Upper lobe of right lung (tissue), 1 donor: Measurements from ENCODE around the gene COQ8A. TPM values are rescaled to one million over a fixed set of nuclear protein-coding genes. Genes with fewer than 3 reads are reported as not detected.
"Not testable (repeated sequence)": the region's sequence is repeated elsewhere in the genome, so short reads cannot be mapped to it uniquely, and the experiment has no call there.

Experiments
- ATAC-seq: fragments of 200-7000 bp; cut with Tn5 transposase; one replicate; pipeline ENCODE4 v1.9.1; 2020; ENCODE audit warnings: mild to moderate bottlenecking, moderate library complexity
- DNase-seq: peaks from one replicate; pipeline ENCODE4 v3.0.0-alpha.2; 2020
- H3K27ac ChIP-seq: fragments of 200-600 bp; one replicate; pipeline ENCODE4 v1.8.0; 2022
- H3K27me3 ChIP-seq: fragments of 200-600 bp; one replicate; pipeline ENCODE4 v1.8.0; 2022; ENCODE audit warnings: mild to moderate bottlenecking
- H3K36me3 ChIP-seq: fragments of 200-600 bp; one replicate; pipeline ENCODE4 v1.8.0; 2022
- H3K4me1 ChIP-seq: fragments of 200-600 bp; one replicate; pipeline ENCODE4 v1.8.0; 2022
- H3K4me3 ChIP-seq: fragments of 200-600 bp; one replicate; pipeline ENCODE4 v1.8.0; 2022; ENCODE audit warnings: mild to moderate bottlenecking
- H3K9me3 ChIP-seq: fragments of 200-600 bp; one replicate; pipeline ENCODE4 v1.8.0; 2022
- CTCF ChIP-seq: fragments of 200-600 bp; IDR thresholded peaks from one replicate; pipeline ENCODE4 v1.8.0; 2022; ENCODE audit warnings: antibody characterized with exemption
- intact Hi-C: fragments of 100-400 bp; cut with DNase I; formaldehyde crosslinking; loops from one replicate; pipeline ENCODE4 v1.11.0; 2022
- total RNA-seq: library from RNA; stranded (reverse); fragmentation: NEBNext Ultra II Directional; extraction: Animal tissue kit (Norgen Biotek cat#: 25700); gene quantifications from one replicate; pipeline ENCODE4 v1.2.1, GENCODE V29; 2021
- donor health status: DM: no; HTN: yes; CAD: no; lungs with severe emphysema.

Gene COQ8A
- total RNA-seq, 1 donor from 2014 or later = 30.6 TPM

GRCh38 chr1:226991920-226992319 is 51.8 kb downstream of the COQ8A start:
- H3K27ac ChIP-seq = no peak overlapping the region
- H3K36me3 ChIP-seq = peaks cover 23% of the 10 kb centered on the region
- H3K4me3 ChIP-seq = no peak overlapping the region
- no peaks in the 10 kb centered on the region for H3K27me3 ChIP-seq
- H3K9me3 ChIP-seq = no peaks in the 10 kb centered on the region
- H3K4me1 ChIP-seq = peaks cover 36% of the 10 kb centered on the region
- no peak for DNase-seq
- TF ChIP-seq CTCF = no peak
- no peak for ATAC-seq
- intact Hi-C loops = no loop called here

GRCh38 chr1:226993814-226994585 is 53.9 kb downstream of the COQ8A start:
- Histone ChIP-seq H3K36me3 (peaks cover 16% of the 10 kb centered on the region), H3K27ac (no peak overlapping the region), H3K4me1 (peaks cover 17% of the 10 kb centered on the region), H3K4me3 (no peak overlapping the region), H3K27me3 (no peaks in the 10 kb centered on the region), H3K9me3 (no peaks in the 10 kb centered on the region)
- intact Hi-C loops = no loop called here
- TF ChIP-seq CTCF = no peak
- DNase-seq (no peak), ATAC-seq (no peak)

GRCh38 chr1:226994586-226995364 is 54.7 kb downstream of the COQ8A start:
- no peaks in the 10 kb centered on the region for H3K27me3 ChIP-seq
- TF ChIP-seq CTCF = no peak
- DNase-seq = no peak
- peaks cover 9% of the 10 kb centered on the region for H3K4me1 ChIP-seq
- H3K4me3 ChIP-seq = no peak overlapping the region
- no peaks in the 10 kb centered on the region for H3K9me3 ChIP-seq
- ATAC-seq = peak; percentile 13
- intact Hi-C loops = no loop called here
- H3K36me3 ChIP-seq = peaks cover 16% of the 10 kb centered on the region
- no peak overlapping the region for H3K27ac ChIP-seq

- Histone ChIP-seq H3K4me3 (no peak overlapping the region), H3K27me3 (no peaks in the 10 kb centered on the region), H3K9me3 (no peaks in the 10 kb centered on the region), H3K36me3 (peaks cover 16% of the 10 kb centered on the region), H3K27ac (no peak overlapping the region), H3K4me1 (peaks cover under 1% of the 10 kb centered on the region)
- DNase-seq (no peak), ATAC-seq (no peak)
- no peak for TF ChIP-seq CTCF
- intact Hi-C loops = no loop called here
Measured at GRCh38 chr1:226995365-226996332, 55.6 kb downstream of the COQ8A start.

- ATAC-seq, DNase-seq, H3K4me1 ChIP-seq, H3K27ac ChIP-seq, H3K27me3 ChIP-seq, H3K9me3 ChIP-seq, H3K36me3 ChIP-seq, intact Hi-C loops, H3K4me3 ChIP-seq: not testable (repeated sequence)
Measured at GRCh38 chr1:226999579-226999978, 59.5 kb downstream of the COQ8A start.
